GM12892 (cell line): ENCODE data around the gene TRABD2A.

ENCODE experiments used
- POLR2A ChIP-seq: IDR thresholded peaks from 2 replicates; pipeline ENCODE4 v1.6.1; 2011; ENCODE audit warnings: low read depth, low read length, control low read depth
- POLR2AphosphoS5 ChIP-seq: IDR thresholded peaks from 2 replicates; pipeline ENCODE4 v1.6.1; 2011; ENCODE audit warnings: low read depth, low read length, control low read depth

DNA sequence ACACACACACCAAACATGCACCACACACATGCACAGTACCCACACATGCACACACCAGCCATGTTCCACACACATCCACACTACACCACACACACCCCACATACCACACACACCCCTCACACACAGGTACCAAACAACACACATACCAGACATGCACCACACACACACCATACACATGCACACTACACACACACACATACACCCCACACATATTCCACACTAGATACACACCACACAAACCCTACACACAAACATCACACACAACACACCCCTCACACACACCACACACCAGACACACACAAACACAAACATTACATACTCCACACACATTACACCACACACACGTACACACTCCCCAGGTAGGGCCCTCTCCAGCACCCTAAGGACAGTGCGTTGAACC, 51.2 kb downstream of the TRABD2A start:
- TF ChIP-seq POLR2AphosphoS5 = no peak
- TF ChIP-seq POLR2A = no peak
